ENCODE measurements around the gene VPS51. TPM values are rescaled to one million over a fixed set of nuclear protein-coding genes. Genes with fewer than 3 reads are reported as not detected.
A peak's percentile ranks its signal among the peaks of the same experiment; 100 is the strongest.

Gene VPS51
- total and polyA plus RNA-seq, 9 of the 15 experiments (the other 6 are each of a cell fraction or from before 2014, with no cell fraction given), result 1.8 to 143 (median 46.8) TPM

DNA sequence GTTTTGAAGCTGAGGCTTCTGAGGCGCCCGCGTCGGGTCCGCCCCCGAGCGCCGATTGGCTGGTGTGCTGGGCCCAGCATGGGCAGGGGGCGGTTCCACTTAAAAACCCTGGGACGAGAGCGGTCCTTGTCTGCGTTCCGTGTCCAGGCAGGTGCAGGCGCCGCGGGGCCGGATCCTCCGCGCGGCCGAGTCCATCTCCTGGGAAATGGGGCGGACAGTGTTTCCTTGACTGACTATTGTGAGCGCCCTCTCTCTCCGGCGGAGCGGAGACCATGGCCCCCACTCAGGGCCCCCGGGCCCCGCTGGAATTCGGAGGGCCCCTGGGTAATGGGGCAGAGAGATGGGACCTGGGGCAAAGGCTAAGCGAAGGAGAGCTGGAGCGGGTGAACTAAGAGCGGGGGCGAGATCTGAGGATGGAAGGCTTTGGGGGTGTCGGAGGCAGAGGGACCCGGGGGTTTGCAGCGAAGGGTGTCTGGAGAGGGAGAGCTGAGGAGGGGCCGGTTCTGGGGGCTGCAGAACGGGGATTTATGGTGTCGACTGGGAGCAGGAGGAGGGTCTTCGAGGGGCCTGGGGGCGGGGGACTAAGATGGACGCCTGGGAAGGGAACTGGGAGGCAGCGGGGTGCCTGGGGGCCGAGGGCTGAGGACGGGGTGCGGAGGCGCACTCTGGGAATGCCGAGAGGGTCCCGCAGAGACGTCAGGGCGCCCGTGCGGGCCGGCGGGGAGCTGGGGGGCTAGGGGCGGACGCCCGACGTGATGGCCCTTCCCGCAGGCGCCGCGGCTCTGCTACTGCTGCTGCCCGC lies 15.9 kb downstream of the VPS51 start, which contains the start of gene TM7SF2 (continued):
- TF ChIP-seq FOXA3 (CRISPR knock-in tag; conservative IDR thresholded peaks at IDR 0.05 in 1 of 2, IDR thresholded peaks at IDR 0.05 in 1 of 2), result no peak
- no peak for TF ChIP-seq SMAD3 (CRISPR knock-in tag; conservative IDR thresholded peaks at IDR 0.05)
- TF ChIP-seq, protein P1, sequence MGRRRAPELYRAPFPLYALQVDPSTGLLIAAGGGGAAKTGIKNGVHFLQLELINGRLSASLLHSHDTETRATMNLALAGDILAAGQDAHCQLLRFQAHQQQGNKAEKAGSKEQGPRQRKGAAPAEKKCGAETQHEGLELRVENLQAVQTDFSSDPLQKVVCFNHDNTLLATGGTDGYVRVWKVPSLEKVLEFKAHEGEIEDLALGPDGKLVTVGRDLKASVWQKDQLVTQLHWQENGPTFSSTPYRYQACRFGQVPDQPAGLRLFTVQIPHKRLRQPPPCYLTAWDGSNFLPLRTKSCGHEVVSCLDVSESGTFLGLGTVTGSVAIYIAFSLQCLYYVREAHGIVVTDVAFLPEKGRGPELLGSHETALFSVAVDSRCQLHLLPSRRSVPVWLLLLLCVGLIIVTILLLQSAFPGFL (CRISPR knock-in tag; IDR thresholded peaks at IDR 0.05), result no peak
- TF ChIP-seq, protein P2, sequence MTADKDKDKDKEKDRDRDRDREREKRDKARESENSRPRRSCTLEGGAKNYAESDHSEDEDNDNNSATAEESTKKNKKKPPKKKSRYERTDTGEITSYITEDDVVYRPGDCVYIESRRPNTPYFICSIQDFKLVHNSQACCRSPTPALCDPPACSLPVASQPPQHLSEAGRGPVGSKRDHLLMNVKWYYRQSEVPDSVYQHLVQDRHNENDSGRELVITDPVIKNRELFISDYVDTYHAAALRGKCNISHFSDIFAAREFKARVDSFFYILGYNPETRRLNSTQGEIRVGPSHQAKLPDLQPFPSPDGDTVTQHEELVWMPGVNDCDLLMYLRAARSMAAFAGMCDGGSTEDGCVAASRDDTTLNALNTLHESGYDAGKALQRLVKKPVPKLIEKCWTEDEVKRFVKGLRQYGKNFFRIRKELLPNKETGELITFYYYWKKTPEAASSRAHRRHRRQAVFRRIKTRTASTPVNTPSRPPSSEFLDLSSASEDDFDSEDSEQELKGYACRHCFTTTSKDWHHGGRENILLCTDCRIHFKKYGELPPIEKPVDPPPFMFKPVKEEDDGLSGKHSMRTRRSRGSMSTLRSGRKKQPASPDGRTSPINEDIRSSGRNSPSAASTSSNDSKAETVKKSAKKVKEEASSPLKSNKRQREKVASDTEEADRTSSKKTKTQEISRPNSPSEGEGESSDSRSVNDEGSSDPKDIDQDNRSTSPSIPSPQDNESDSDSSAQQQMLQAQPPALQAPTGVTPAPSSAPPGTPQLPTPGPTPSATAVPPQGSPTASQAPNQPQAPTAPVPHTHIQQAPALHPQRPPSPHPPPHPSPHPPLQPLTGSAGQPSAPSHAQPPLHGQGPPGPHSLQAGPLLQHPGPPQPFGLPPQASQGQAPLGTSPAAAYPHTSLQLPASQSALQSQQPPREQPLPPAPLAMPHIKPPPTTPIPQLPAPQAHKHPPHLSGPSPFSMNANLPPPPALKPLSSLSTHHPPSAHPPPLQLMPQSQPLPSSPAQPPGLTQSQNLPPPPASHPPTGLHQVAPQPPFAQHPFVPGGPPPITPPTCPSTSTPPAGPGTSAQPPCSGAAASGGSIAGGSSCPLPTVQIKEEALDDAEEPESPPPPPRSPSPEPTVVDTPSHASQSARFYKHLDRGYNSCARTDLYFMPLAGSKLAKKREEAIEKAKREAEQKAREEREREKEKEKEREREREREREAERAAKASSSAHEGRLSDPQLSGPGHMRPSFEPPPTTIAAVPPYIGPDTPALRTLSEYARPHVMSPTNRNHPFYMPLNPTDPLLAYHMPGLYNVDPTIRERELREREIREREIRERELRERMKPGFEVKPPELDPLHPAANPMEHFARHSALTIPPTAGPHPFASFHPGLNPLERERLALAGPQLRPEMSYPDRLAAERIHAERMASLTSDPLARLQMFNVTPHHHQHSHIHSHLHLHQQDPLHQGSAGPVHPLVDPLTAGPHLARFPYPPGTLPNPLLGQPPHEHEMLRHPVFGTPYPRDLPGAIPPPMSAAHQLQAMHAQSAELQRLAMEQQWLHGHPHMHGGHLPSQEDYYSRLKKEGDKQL (CRISPR knock-in tag; IDR thresholded peaks at IDR 0.05; ENCODE audit: borderline replicate concordance), result 0 out of 2 replicates have a peak, but pooled peaks have one; percentile 12
- TF ChIP-seq, protein P3, sequence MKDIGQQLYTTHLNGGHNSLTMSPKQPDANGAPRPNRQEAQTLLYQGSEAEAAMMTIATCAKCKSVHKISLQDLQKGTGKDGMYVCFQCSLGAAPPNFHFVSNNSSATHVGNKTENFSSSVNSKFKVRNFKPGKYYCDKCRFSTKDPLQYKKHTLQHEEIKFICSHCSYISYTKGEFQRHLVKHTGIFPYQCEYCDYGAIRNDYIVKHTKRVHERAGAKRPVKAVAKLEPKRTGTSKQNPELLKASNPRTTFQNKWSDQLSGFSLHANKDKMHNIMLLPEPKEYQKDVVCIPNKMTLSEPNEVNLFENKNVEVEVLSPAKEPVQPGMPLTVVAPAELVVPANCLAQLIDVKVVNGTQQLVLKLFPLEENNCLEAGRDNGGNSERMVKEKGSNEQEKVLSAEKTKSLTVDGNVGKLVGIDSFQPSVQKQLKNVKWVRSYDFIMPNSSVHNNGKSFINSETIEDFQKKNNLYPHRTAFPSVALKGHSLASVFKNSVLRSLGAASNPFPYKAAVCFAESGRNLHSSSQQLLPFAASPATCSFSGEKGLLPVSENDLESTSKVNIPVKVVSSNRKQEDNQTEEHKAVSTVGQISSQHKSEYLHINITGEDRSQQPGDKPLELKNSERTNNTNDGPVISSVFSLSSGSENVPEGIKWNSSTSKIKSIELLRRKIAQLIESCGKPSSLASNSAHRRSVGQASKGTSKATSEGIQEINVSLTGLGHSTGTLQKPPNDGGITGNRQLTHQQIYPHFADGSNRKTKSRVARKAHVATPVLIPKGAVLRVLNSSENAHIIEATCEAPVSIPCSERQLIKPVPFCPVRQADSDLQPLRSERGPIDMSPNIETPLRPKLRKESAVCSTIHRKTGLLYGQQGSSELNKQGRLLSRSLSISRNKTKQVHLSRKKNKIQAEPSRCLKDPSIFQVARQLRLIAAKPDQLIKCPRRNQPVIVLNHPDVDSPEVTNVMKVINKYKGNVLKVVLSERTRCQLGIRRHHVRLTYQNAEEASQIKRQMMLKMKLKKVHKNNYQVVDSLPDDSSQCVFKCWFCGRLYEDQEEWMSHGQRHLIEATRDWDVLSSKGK (CRISPR knock-in tag; IDR thresholded peaks at IDR 0.05), result no peak
- no peak for TF ChIP-seq SPI1 (IDR thresholded peaks at IDR 0.05; ENCODE audit: borderline replicate concordance, low read depth, low read length)
- TF ChIP-seq, protein P4, sequence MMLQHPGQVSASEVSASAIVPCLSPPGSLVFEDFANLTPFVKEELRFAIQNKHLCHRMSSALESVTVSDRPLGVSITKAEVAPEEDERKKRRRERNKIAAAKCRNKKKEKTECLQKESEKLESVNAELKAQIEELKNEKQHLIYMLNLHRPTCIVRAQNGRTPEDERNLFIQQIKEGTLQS (IDR thresholded peaks at IDR 0.05), result no peak
- TF ChIP-seq, protein P4 (CRISPR knock-in tag; conservative IDR thresholded peaks at IDR 0.05), result no peak
- TF ChIP-seq CHD1 (IDR thresholded peaks at IDR 0.05; ENCODE audit: low read length), result no peak
- TF ChIP-seq, protein P5, sequence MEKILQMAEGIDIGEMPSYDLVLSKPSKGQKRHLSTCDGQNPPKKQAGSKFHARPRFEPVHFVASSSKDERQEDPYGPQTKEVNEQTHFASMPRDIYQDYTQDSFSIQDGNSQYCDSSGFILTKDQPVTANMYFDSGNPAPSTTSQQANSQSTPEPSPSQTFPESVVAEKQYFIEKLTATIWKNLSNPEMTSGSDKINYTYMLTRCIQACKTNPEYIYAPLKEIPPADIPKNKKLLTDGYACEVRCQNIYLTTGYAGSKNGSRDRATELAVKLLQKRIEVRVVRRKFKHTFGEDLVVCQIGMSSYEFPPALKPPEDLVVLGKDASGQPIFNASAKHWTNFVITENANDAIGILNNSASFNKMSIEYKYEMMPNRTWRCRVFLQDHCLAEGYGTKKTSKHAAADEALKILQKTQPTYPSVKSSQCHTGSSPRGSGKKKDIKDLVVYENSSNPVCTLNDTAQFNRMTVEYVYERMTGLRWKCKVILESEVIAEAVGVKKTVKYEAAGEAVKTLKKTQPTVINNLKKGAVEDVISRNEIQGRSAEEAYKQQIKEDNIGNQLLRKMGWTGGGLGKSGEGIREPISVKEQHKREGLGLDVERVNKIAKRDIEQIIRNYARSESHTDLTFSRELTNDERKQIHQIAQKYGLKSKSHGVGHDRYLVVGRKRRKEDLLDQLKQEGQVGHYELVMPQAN (IDR thresholded peaks at IDR 0.05; ENCODE audit: borderline replicate concordance), result peak; percentile 46; the same call in 1 of the 2 replicates

Data from K562 (cell line).